H1 (cell line): ENCODE results near the gene FSTL4. TPM values are rescaled to one million over a fixed set of nuclear protein-coding genes. Genes with fewer than 3 reads are reported as not detected.

Experiments used
- CTCF ChIA-PET: fragments of 300-600 bp; sonication (Branson Sonifier 250); formaldehyde crosslinking; loops from one replicate; lab custom pipeline; 2021; ENCODE audit not compliant: partially characterized antibody; lab: Charles Lee
- POLR2A ChIA-PET: fragments of 300-600 bp; sonication (Branson Sonifier 250); formaldehyde crosslinking; loops from one replicate; lab custom pipeline; 2021; ENCODE audit warnings: inconsistent platforms; ENCODE audit not compliant: partially characterized antibody; lab: Charles Lee
- DNase-seq, 2 experiments: peaks; one replicate each; pipeline versions ENCODE4 v3.0.0 to v3.0.0-alpha.2; 2010 to 2022; ENCODE audit warnings: low spot score in 2 of 2, low read depth in 1 of 2, mixed read lengths in 1 of 2
- FAIRE-seq: peaks from 2 replicates; lab custom pipeline; 2011; peaks lifted over from hg19 to GRCh38; lab: Jason Lieb, UNC
- H2AFZ ChIP-seq: 2 replicates; pipeline ENCODE4 v1.8.1; 2012; ENCODE audit warnings: low read length, inconsistent platforms
- H2AK5ac ChIP-seq: 2 replicates; pipeline ENCODE4 v1.6.1; 2013; ENCODE audit warnings: low read depth, low read length
- H2BK120ac ChIP-seq: replicated peaks from 2 replicates; pipeline ENCODE3; 2013; ENCODE audit warnings: low read depth, low read length, inconsistent platforms
- H2BK12ac ChIP-seq: 2 replicates; pipeline ENCODE4 v1.6.1; 2013; ENCODE audit warnings: low read depth, low read length
- H2BK15ac ChIP-seq: 2 replicates; pipeline ENCODE4 v1.6.1; 2013; ENCODE audit warnings: low read length
- H2BK20ac ChIP-seq: 2 replicates; pipeline ENCODE4 v1.6.1; 2013; ENCODE audit warnings: low read length
- H2BK5ac ChIP-seq: 2 replicates; pipeline ENCODE4 v1.6.1; 2013; ENCODE audit warnings: low read depth, low read length
- H3K14ac ChIP-seq: 2 replicates; pipeline ENCODE4 v1.6.1; 2013; ENCODE audit warnings: inconsistent platforms; ENCODE audit not compliant: insufficient read length
- H3K18ac ChIP-seq: 2 replicates; pipeline ENCODE4 v1.6.1; 2013; ENCODE audit warnings: low read length; ENCODE audit errors: extremely low read depth
- H3K23ac ChIP-seq: 2 replicates; pipeline ENCODE4 v1.6.1; 2013; ENCODE audit warnings: inconsistent platforms; ENCODE audit not compliant: insufficient read length
- H3K23me2 ChIP-seq: 2 replicates; pipeline ENCODE4 v1.6.1; 2013; ENCODE audit warnings: low read depth, low read length
- H3K27ac ChIP-seq: 2 replicates; pipeline ENCODE4 v1.6.1; 2011; ENCODE audit warnings: low read depth, low read length, inconsistent platforms
- H3K27me3 ChIP-seq, 4 experiments: replicated peaks in 1 of 4; 1 replicate in 1 of 4; 2 replicates in 3 of 4; pipeline versions ENCODE4 v1.6.1 to v1.8.1; 2011 to 2013; ENCODE audit warnings: low read length in 3 of 4, mild to moderate bottlenecking in 3 of 4, inconsistent platforms in 2 of 4, mixed read lengths in 2 of 4, moderate library complexity in 1 of 4; ENCODE audit not compliant: control insufficient read depth in 3 of 4, insufficient read depth in 3 of 4; ENCODE audit errors: extremely low read depth in 1 of 4
- H3K36me3 ChIP-seq, 4 experiments: 2 replicates each; pipeline versions ENCODE4 v1.6.1 to v1.8.1; 2011 to 2013; ENCODE audit warnings: mild to moderate bottlenecking in 4 of 4, low read length in 3 of 4, moderate library complexity in 2 of 4, control low read depth in 1 of 4, inconsistent platforms in 1 of 4; ENCODE audit not compliant: insufficient read depth in 4 of 4, control insufficient read depth in 2 of 4
- H3K4ac ChIP-seq: replicated peaks from 2 replicates; pipeline ENCODE3; 2013; ENCODE audit warnings: low read length, low read depth, mixed read lengths, inconsistent platforms; ENCODE audit not compliant: insufficient read length
- H3K4me1 ChIP-seq, 4 experiments: replicated peaks in 1 of 4; 1 replicate in 1 of 4; 2 replicates in 3 of 4; pipeline versions ENCODE4 v1.6.1 to v1.8.1; 2011 to 2013; ENCODE audit warnings: low read length in 3 of 4, inconsistent platforms in 2 of 4, mixed read lengths in 1 of 4; ENCODE audit not compliant: insufficient read depth in 4 of 4, control insufficient read depth in 3 of 4
- H3K4me2 ChIP-seq, 2 experiments: 2 replicates each; pipeline versions ENCODE4 v1.6.1 to v1.8.1; 2011 to 2013; ENCODE audit warnings: low read depth in 2 of 2, low read length in 2 of 2, control low read depth in 1 of 2, inconsistent platforms in 1 of 2, mild to moderate bottlenecking in 1 of 2; ENCODE audit not compliant: insufficient read depth in 1 of 2
- H3K4me3 ChIP-seq, 4 experiments: fragments of 200-600, 300-600 bp in 1 of 4; sonication (generic), shearing (Covaris generic), sonication (Bioruptor Twin) in 1 of 4; 2 replicates each; pipeline versions ENCODE4 v1.5.1 to v1.8.1; 2011 to 2016; ENCODE audit warnings: low read length in 4 of 4, low read depth in 3 of 4, control low read depth in 2 of 4, inconsistent platforms in 2 of 4, mild to moderate bottlenecking in 2 of 4, mixed read lengths in 1 of 4, moderate library complexity in 1 of 4; ENCODE audit not compliant: insufficient read depth in 2 of 4; ENCODE audit errors: extremely low read depth in 1 of 4
- H3K56ac ChIP-seq: replicated peaks from 2 replicates; pipeline ENCODE3; 2013; ENCODE audit warnings: low read depth, mild to moderate bottlenecking, mixed read lengths, low read length, inconsistent platforms; ENCODE audit not compliant: insufficient read length
- H3K79me1 ChIP-seq: 2 replicates; pipeline ENCODE4 v1.6.1; 2013; ENCODE audit warnings: low read depth, low read length, control low read depth
- H3K79me2 ChIP-seq, 2 experiments: 2 replicates each; pipeline versions ENCODE4 v1.6.1 to v1.8.1; 2012 to 2013; ENCODE audit warnings: low read length in 2 of 2, mild to moderate bottlenecking in 2 of 2, inconsistent platforms in 1 of 2; ENCODE audit not compliant: insufficient read depth in 2 of 2, control insufficient read depth in 1 of 2
- H3K9ac ChIP-seq, 4 experiments: replicated peaks in 1 of 4; 1 replicate in 1 of 4; 2 replicates in 3 of 4; pipeline versions ENCODE4 v1.6.1 to v1.8.1; 2011 to 2013; ENCODE audit warnings: low read depth in 3 of 4, low read length in 3 of 4, control low read depth in 2 of 4, mild to moderate bottlenecking in 2 of 4, moderate library complexity in 2 of 4, inconsistent platforms in 1 of 4; ENCODE audit errors: extremely low read depth in 1 of 4
- H3K9me3 ChIP-seq, 2 experiments: 2 replicates each; pipeline versions ENCODE4 v1.6.1 to v1.8.1; 2012 to 2013; ENCODE audit warnings: mild to moderate bottlenecking in 2 of 2, moderate library complexity in 2 of 2, control low read depth in 1 of 2, inconsistent platforms in 1 of 2, low read depth in 1 of 2, low read length in 1 of 2, mixed read lengths in 1 of 2; ENCODE audit not compliant: insufficient read depth in 2 of 2
- H4K20me1 ChIP-seq, 2 experiments: replicated peaks in 1 of 2; 2 replicates each; pipeline versions ENCODE3 to v1.8.1; 2011 to 2013; ENCODE audit warnings: inconsistent platforms in 2 of 2, low read length in 2 of 2, mild to moderate bottlenecking in 1 of 2; ENCODE audit not compliant: insufficient read depth in 2 of 2, control insufficient read depth in 1 of 2
- H4K5ac ChIP-seq: 2 replicates; pipeline ENCODE4 v1.6.1; 2013; ENCODE audit warnings: low read length, low read depth, mixed read lengths, inconsistent platforms; ENCODE audit not compliant: insufficient read length
- H4K8ac ChIP-seq: 2 replicates; pipeline ENCODE4 v1.8.0; 2013; ENCODE audit warnings: mild to moderate bottlenecking, moderate library complexity, low read length, inconsistent platforms; ENCODE audit not compliant: insufficient read depth; ENCODE audit errors: extremely low read depth
- H4K91ac ChIP-seq: replicated peaks from 2 replicates; pipeline ENCODE3; 2013; ENCODE audit warnings: low read length, mixed read lengths, inconsistent platforms; ENCODE audit not compliant: insufficient read length
- BRCA1 ChIP-seq: IDR thresholded peaks from 2 replicates; pipeline ENCODE4 v1.6.1; 2012; ENCODE audit warnings: low read depth, low read length, improper control_type of control experiment
- EZH2 ChIP-seq: fragments of 200-600 bp; sonication (generic); IDR thresholded peaks from 2 replicates; pipeline ENCODE4 v1.7.1; 2012; ENCODE audit warnings: low read depth, mild to moderate bottlenecking, moderate library complexity, low read length, inconsistent platforms; ENCODE audit not compliant: severe bottlenecking
- GTF2F1 ChIP-seq: IDR thresholded peaks from 2 replicates; pipeline ENCODE4 v1.6.1; 2012; ENCODE audit warnings: low read depth, low read length, improper control_type of control experiment, borderline replicate concordance
- HDAC2 ChIP-seq, 2 experiments: fragments of 300-600 bp in 1 of 2; sonication (generic) in 1 of 2; IDR thresholded peaks; 2 replicates each; pipeline ENCODE4 v1.6.1; 2011 to 2012; ENCODE audit warnings: low read depth in 2 of 2, low read length in 2 of 2, mild to moderate bottlenecking in 2 of 2, moderate library complexity in 2 of 2, borderline replicate concordance in 1 of 2, inconsistent platforms in 1 of 2
- JUND ChIP-seq: IDR thresholded peaks from 2 replicates; pipeline ENCODE4 v1.6.1; 2011; ENCODE audit warnings: mild to moderate bottlenecking, improper control_type of control experiment, low read length
- KDM5A ChIP-seq: fragments of 200-600 bp; IDR thresholded peaks from 2 replicates; pipeline ENCODE4 v1.7.1; 2012; ENCODE audit warnings: mild to moderate bottlenecking, low read length, inconsistent platforms, mixed read lengths
- NANOG ChIP-seq: IDR thresholded peaks from 2 replicates; pipeline ENCODE4 v1.6.1; 2011; ENCODE audit warnings: low read length, low read depth, mild to moderate bottlenecking, inconsistent platforms; ENCODE audit not compliant: insufficient read depth, poor library complexity, severe bottlenecking
- PHF8 ChIP-seq: fragments of 200-600 bp; sonication (generic); conservative IDR thresholded peaks from 2 replicates; pipeline ENCODE4 v1.7.1; 2012; ENCODE audit warnings: low read depth, mild to moderate bottlenecking, inconsistent platforms, low read length, moderate library complexity
- RFX5 ChIP-seq: IDR thresholded peaks from 2 replicates; pipeline ENCODE4 v1.6.1; 2011; ENCODE audit warnings: low read depth, low read length, improper control_type of control experiment, borderline replicate concordance
- RNF2 ChIP-seq: fragments of 200-900, 300-1000 bp; sonication (generic); IDR thresholded peaks from 2 replicates; pipeline ENCODE4 v1.7.1; 2016; ENCODE audit warnings: borderline replicate concordance, low read depth, mild to moderate bottlenecking, antibody characterized with exemption, low read length; ENCODE audit not compliant: poor library complexity, severe bottlenecking; ENCODE audit errors: missing control alignments
- RXRA ChIP-seq: IDR thresholded peaks from 2 replicates; pipeline ENCODE4 v1.6.1; 2011; ENCODE audit warnings: low read depth, mild to moderate bottlenecking, low read length, moderate library complexity; ENCODE audit not compliant: insufficient read depth
- SP4 ChIP-seq: IDR thresholded peaks from 2 replicates; pipeline ENCODE4 v1.6.1; 2012; ENCODE audit warnings: low read length, inconsistent platforms
- WGBS, 2 experiments: shearing (Covaris generic) in 1 of 2; methylation state at CpG; one replicate each; pipeline versions ENCODE4 v1.1.6 to v1.1.7; 2013 to 2015; ENCODE audit warnings: low lambda C conversion rate in 2 of 2, mixed read lengths in 2 of 2, inconsistent platforms in 1 of 2, low coverage in 1 of 2, missing lambda C conversion rate in 1 of 2; ENCODE audit not compliant: insufficient replicate concordance in 2 of 2, insufficient coverage in 1 of 2, insufficient read length in 1 of 2; ENCODE audit errors: extremely low coverage in 1 of 2, missing lambda C conversion rate in 1 of 2; 5-methylcytosine and 5-hydroxymethylcytosine counted together
- polyA plus RNA-seq, 7 experiments: library from polyadenylated mRNA; depleted of rRNA in 3 of 7; stranded (reverse) in 5 of 7; unstranded in 2 of 7; fragments of >200 nt in 5 of 7; fragments of 200-250 nt in 2 of 7; gene quantifications; 1 replicate in 5 of 7; 2 replicates in 1 of 7; 4 replicates in 1 of 7; pipeline versions ENCODE4 v1.2.1 to v1.2.3, GENCODE V29; 2011 to 2013; ENCODE audit warnings: missing spikeins in 2 of 7, mixed read lengths in 2 of 7
- total RNA-seq: library from RNA; stranded (reverse); fragmentation: NEBNext Ultra II Directional; extraction: Animal tissue kit (Norgen Biotek cat#: 25700); gene quantifications from 2 replicates; pipeline ENCODE4 v1.2.1, GENCODE V29; 2021

The FSTL4 gene
- total and polyA plus RNA-seq, 2 of the 8 experiments (the other 6 are each of a cell fraction or from before 2014, with no cell fraction given), result 3.1 to 4.1 TPM

DNA sequence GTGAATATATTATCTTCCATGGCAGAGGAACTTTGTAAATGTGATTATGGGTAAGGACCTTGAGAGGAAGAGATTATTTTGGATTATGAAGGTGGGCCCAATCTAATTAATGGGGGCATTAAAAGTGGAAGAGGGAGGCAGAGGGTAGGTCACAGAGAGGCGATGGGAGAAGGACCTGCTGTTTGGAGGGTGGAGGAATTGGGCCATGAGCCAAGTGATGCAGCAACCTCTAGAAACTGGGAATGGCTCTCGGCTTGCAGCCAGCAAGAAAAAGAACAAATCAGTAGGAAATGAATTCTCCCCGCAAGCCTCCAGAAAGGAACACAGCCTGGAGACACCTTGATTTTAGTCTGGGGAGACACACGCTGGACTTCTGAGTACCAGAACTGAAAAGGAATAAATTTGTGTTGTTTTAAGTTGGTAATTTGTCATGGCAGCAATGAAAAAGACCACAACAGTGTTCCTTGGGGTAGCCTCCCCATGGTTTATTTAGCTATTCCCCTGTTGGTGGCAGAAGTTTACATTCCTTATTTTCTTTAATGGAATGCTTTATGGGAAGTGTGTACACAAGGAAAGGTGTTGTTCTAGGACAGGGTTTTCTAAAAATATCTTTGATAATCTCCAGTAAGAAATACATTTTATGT is 456.9 kb downstream of the FSTL4 start:
- no peak overlapping the region for H4K91ac ChIP-seq
- no peak overlapping the region for H3K4me3 ChIP-seq
- H3K79me2 ChIP-seq, result no peaks in the 10 kb centered on the region
- no peak overlapping the region for H2BK120ac ChIP-seq
- no peaks in the 10 kb centered on the region for H3K9me3 ChIP-seq
- no peak overlapping the region for H2BK15ac ChIP-seq
- no peak overlapping the region for H2BK12ac ChIP-seq
- H2AK5ac ChIP-seq, result no peak overlapping the region
- TF ChIP-seq RNF2 (no peak), GTF2F1 (no peak), JUND (no peak), PHF8 (no peak), KDM5A (no peak), EZH2 (no peak), BRCA1 (no peak), NANOG (no peak), RXRA (no peak), RFX5 (no peak), HDAC2 (IDR thresholded peaks at IDR 0.05; ENCODE audit: borderline replicate concordance in 1 of 2, low read depth in 2 of 2, low read length in 2 of 2) (no peak), SP4 (no peak)
- WGBS, 2 experiments, result 90% methylated on average over 4 of the region's 4 CpGs; no CpG with 5 or more reads in 1 of the 2 experiments
- no peak overlapping the region for H3K4ac ChIP-seq
- no peak overlapping the region for H3K23ac ChIP-seq
- no peak overlapping the region for H3K14ac ChIP-seq
- no peaks in the 10 kb centered on the region for H3K23me2 ChIP-seq
- H3K4me2 ChIP-seq, result no peak overlapping the region
- FAIRE-seq (no peak), DNase-seq (no peak)
- H2BK20ac ChIP-seq, result no peak overlapping the region
- H3K4me1 ChIP-seq, result no peaks in the 10 kb centered on the region
- H3K36me3 ChIP-seq, result no peaks in the 10 kb centered on the region; a peak in 1 of 8 replicates
- no peaks in the 10 kb centered on the region for H3K79me1 ChIP-seq
- H4K8ac ChIP-seq, result no peak overlapping the region
- no peak overlapping the region for H3K9ac ChIP-seq
- ChIA-PET POLR2A (no interaction called here), CTCF (interaction anchor here (0.6 kb wide), 1 partner anchor 17 kb away, joined by 3 read pairs; no protein-coding TSS in a partner anchor)
- H4K20me1 ChIP-seq, result no peaks in the 10 kb centered on the region
- no peak overlapping the region for H2BK5ac ChIP-seq
- no peak overlapping the region for H2AFZ ChIP-seq
- H3K27me3 ChIP-seq, result no peaks in the 10 kb centered on the region
- no peak overlapping the region for H3K18ac ChIP-seq
- no peak overlapping the region for H3K27ac ChIP-seq
- no peak overlapping the region for H3K56ac ChIP-seq
- no peak overlapping the region for H4K5ac ChIP-seq
